Vagina (tissue), 2 donors: ENCODE results near the gene GNPTG. TPM values are rescaled to one million over a fixed set of nuclear protein-coding genes. Genes with fewer than 3 reads are reported as not detected.

ENCODE experiments used
- DNase-seq, 2 donors: peaks; one replicate each; pipeline ENCODE4 v3.0.0-alpha.2; 2017; ENCODE audit errors: extremely low spot score in 2 of 2
- H3K27ac ChIP-seq: fragments of 200-600 bp; sonication (generic); one replicate; pipeline ENCODE4 v1.5.1; 2019
- H3K27me3 ChIP-seq: fragments of 200-600 bp; sonication (generic); one replicate; pipeline ENCODE4 v1.5.1; 2019
- H3K36me3 ChIP-seq, 2 donors: fragments of 200-600 bp; sonication (generic); one replicate each; pipeline ENCODE4 v1.5.1; 2017 to 2019
- H3K4me1 ChIP-seq: fragments of 200-600 bp; sonication (generic); one replicate; pipeline ENCODE4 v1.5.1; 2019
- H3K4me3 ChIP-seq, 2 donors: fragments of 200-600 bp; sonication (generic); 1 replicate in 1 of 2; 2 replicates in 1 of 2; pipeline ENCODE4 v1.5.1; 2016 to 2019
- H3K9me3 ChIP-seq: fragments of 200-600 bp; sonication (generic); one replicate; pipeline ENCODE4 v1.5.1; 2019
- POLR2A ChIP-seq, 2 donors: fragments of 450-650 bp; IDR thresholded peaks; one replicate each; pipeline ENCODE4 v1.6.1; 2017; ENCODE audit warnings: antibody characterized with exemption in 2 of 2, mild to moderate bottlenecking in 2 of 2, moderate library complexity in 2 of 2
- POLR2AphosphoS5 ChIP-seq, 2 donors: sonication (generic); formaldehyde crosslinking; IDR thresholded peaks; one replicate each; pipeline ENCODE4 v1.9.0; 2017; ENCODE audit warnings: antibody characterized with exemption in 2 of 2, mild to moderate bottlenecking in 2 of 2, low read depth in 1 of 2; ENCODE audit not compliant: insufficient read depth in 1 of 2
- intact Hi-C: fragments of 100-400 bp; cut with DNase I; formaldehyde crosslinking; loops from one replicate; pipeline ENCODE4 v1.15.1; 2023
- total RNA-seq: library from RNA; depleted of rRNA; stranded (reverse); fragments of >200 nt; gene quantifications from one replicate; pipeline ENCODE4 v1.2.3, GENCODE V29; 2016
- TF ChIP-seq, protein P1 (sequence below), 3 experiments: fragments of 450-650 bp in 2 of 3; fragments of 200-600 bp in 1 of 3; sonication (generic) in 1 of 3; IDR thresholded peaks; one replicate each; pipeline ENCODE4 v1.5.1; 2017 to 2019; ENCODE audit warnings: antibody characterized with exemption in 3 of 3, mild to moderate bottlenecking in 2 of 3, moderate library complexity in 2 of 3

Gene GNPTG
- total RNA-seq, 1 donor from 2014 or later: 63.3 TPM

DNA sequence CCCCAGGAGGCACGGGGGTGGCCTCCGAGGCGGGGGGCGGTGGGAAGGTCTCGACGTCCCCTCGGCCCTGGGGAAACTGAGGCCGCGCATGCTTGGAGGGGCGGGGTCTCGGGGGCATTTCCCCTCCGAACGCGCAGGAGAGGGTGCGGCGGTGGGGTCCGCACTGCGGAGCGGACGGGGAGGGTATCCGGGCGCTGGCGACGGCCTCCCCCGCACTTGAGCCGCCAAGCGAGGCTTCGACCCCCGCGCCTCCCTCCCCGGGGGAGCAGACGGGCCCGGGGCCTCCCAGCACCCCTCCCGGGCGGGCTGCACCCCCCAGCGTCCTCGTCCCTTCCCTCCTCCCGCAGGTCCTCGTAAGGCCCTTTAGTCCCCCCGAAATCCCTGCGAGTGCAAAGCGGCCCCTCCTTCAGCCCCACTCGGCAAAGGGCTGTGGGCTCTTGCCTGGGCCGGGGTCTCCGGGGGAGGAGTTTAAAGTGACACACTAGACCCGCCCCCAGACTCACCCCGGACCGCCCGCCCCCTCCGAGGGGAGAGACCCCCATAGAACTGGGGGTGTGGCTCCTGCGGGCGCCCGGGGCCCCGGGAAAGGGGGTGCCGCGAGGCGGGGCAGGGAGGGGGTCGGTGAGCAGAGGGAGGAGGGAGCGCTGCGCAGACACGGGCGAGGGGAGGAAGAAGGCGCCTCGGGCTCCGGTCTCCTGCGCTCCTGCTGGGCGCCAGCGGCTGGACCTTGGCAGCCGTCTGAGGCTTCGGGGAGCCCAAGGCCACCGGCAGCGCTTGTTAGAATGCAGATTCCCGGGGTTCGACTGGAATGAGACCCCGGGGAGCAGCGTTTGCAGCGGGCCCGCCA is 17.7 kb upstream of the GNPTG start:
- no peaks in the 10 kb centered on the region for H3K9me3 ChIP-seq
- intact Hi-C loops: loop anchor here (5.0 kb wide), 1 partner anchor 243 kb away; no protein-coding TSS in a partner anchor
- peak overlapping the region; percentile 18 to 41 for H3K4me3 ChIP-seq
- no peaks in the 10 kb centered on the region for H3K36me3 ChIP-seq
- no peak overlapping the region for H3K27ac ChIP-seq
- H3K4me1 ChIP-seq: peaks cover 29% of the 10 kb centered on the region
- TF ChIP-seq POLR2AphosphoS5 (IDR thresholded peaks at IDR 0.05; ENCODE audit: insufficient read depth in 1 of 2, low read depth in 1 of 2): no peak
- TF ChIP-seq POLR2A (IDR thresholded peaks at IDR 0.05): no peak
- TF ChIP-seq, protein P1, sequence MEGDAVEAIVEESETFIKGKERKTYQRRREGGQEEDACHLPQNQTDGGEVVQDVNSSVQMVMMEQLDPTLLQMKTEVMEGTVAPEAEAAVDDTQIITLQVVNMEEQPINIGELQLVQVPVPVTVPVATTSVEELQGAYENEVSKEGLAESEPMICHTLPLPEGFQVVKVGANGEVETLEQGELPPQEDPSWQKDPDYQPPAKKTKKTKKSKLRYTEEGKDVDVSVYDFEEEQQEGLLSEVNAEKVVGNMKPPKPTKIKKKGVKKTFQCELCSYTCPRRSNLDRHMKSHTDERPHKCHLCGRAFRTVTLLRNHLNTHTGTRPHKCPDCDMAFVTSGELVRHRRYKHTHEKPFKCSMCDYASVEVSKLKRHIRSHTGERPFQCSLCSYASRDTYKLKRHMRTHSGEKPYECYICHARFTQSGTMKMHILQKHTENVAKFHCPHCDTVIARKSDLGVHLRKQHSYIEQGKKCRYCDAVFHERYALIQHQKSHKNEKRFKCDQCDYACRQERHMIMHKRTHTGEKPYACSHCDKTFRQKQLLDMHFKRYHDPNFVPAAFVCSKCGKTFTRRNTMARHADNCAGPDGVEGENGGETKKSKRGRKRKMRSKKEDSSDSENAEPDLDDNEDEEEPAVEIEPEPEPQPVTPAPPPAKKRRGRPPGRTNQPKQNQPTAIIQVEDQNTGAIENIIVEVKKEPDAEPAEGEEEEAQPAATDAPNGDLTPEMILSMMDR (IDR thresholded peaks at IDR 0.05): no peak
- peaks cover 11% of the 10 kb centered on the region for H3K27me3 ChIP-seq
- no peak for DNase-seq

- H3K27me3 ChIP-seq: peaks cover 11% of the 10 kb centered on the region
- no peak for DNase-seq
- H3K4me3 ChIP-seq: no peak overlapping the region
Measured at GRCh38 chr16:1334739-1335138, 17.0 kb upstream of the GNPTG start.

GRCh38 chr16:1335211-1335971 is 16.3 kb upstream of the GNPTG start:
- TF ChIP-seq POLR2AphosphoS5 (IDR thresholded peaks at IDR 0.05; ENCODE audit: insufficient read depth in 1 of 2, low read depth in 1 of 2): no peak
- TF ChIP-seq, protein P1 (IDR thresholded peaks at IDR 0.05): no peak
- no peak for TF ChIP-seq POLR2A (IDR thresholded peaks at IDR 0.05)
- no peak overlapping the region for H3K4me3 ChIP-seq
- H3K9me3 ChIP-seq: no peaks in the 10 kb centered on the region
- intact Hi-C loops: no loop called here
- peaks cover 29% of the 10 kb centered on the region for H3K4me1 ChIP-seq
- H3K27ac ChIP-seq: no peak overlapping the region
- no peaks in the 10 kb centered on the region for H3K36me3 ChIP-seq
- H3K27me3 ChIP-seq: peaks cover 11% of the 10 kb centered on the region
- no peak for DNase-seq

More at GRCh38 chr16:1334739-1335138, 17.0 kb upstream of the GNPTG start:
- TF ChIP-seq POLR2AphosphoS5 (IDR thresholded peaks at IDR 0.05; ENCODE audit: insufficient read depth in 1 of 2, low read depth in 1 of 2) (no peak), POLR2A (IDR thresholded peaks at IDR 0.05) (no peak)
- TF ChIP-seq, protein P1 (IDR thresholded peaks at IDR 0.05): no peak
- no peak overlapping the region for H3K27ac ChIP-seq
- H3K4me1 ChIP-seq: peaks cover 29% of the 10 kb centered on the region
- intact Hi-C loops: loop anchor here (5.0 kb wide), 1 partner anchor 243 kb away; no protein-coding TSS in a partner anchor
- no peaks in the 10 kb centered on the region for H3K9me3 ChIP-seq
- H3K36me3 ChIP-seq: no peaks in the 10 kb centered on the region

- intact Hi-C loops: no loop called here
- H3K4me3 ChIP-seq: no peak overlapping the region
- H3K9me3 ChIP-seq: no peaks in the 10 kb centered on the region
- peaks cover 29% of the 10 kb centered on the region for H3K4me1 ChIP-seq
- no peak overlapping the region for H3K27ac ChIP-seq
- peaks cover 11% of the 10 kb centered on the region for H3K27me3 ChIP-seq
- TF ChIP-seq POLR2AphosphoS5 (IDR thresholded peaks at IDR 0.05; ENCODE audit: insufficient read depth in 1 of 2, low read depth in 1 of 2): no peak
- TF ChIP-seq, protein P1 (IDR thresholded peaks at IDR 0.05): no peak
- H3K36me3 ChIP-seq: no peaks in the 10 kb centered on the region
- DNase-seq: no peak
Measured at GRCh38 chr16:1335996-1336395, 15.7 kb upstream of the GNPTG start.
